SK-N-SH (cell line): ENCODE data around the gene GALNS. TPM values are rescaled to one million over a fixed set of nuclear protein-coding genes. Genes with fewer than 3 reads are reported as not detected.

Experiments
- CTCF ChIA-PET: fragments of 300-600, 350-600 bp; formaldehyde crosslinking; extraction: SDS; loops from one replicate; lab custom pipeline; 2021; lab: Yijun Ruan, JAX
- POLR2A ChIA-PET: fragments of 350-600 bp; sonication (Branson Sonifier 250); formaldehyde crosslinking; extraction: SDS; loops from one replicate; lab custom pipeline; 2020; ENCODE audit warnings: antibody characterized with exemption, inconsistent platforms; lab: Yijun Ruan, JAX
- DNase-seq: peaks from one replicate; pipeline ENCODE4 v3.0.0; 2012
- H2AFZ ChIP-seq: fragments of 200-600 bp; sonication (generic); 2 replicates; pipeline ENCODE4 v1.8.1; 2016; ENCODE audit warnings: antibody characterized with exemption, mild to moderate bottlenecking, low read depth
- H3F3A ChIP-seq: fragments of 200-600 bp; sonication (generic); replicated peaks from 2 replicates; pipeline ENCODE3; 2016; ENCODE audit warnings: antibody characterized with exemption, mild to moderate bottlenecking; ENCODE audit not compliant: insufficient read depth
- H3K27ac ChIP-seq, 2 experiments: fragments of 200-500 bp in 1 of 2; fragments of 200-600 bp in 1 of 2; sonication (Bioruptor generic) in 1 of 2; sonication (generic), shearing (Covaris generic) in 1 of 2; 2 replicates each; pipeline versions ENCODE4 v1.5.1 to v1.6.1; 2014 to 2016; ENCODE audit warnings: low read depth in 2 of 2, inconsistent platforms in 1 of 2, low read length in 1 of 2, mild to moderate bottlenecking in 1 of 2, mixed read lengths in 1 of 2
- H3K27me3 ChIP-seq: fragments of 200-600 bp; sonication (generic), shearing (Covaris generic); 2 replicates; pipeline ENCODE4 v1.6.1; 2016; ENCODE audit warnings: mixed run types; ENCODE audit not compliant: insufficient read depth
- H3K36me3 ChIP-seq, 2 experiments: fragments of 200-500 bp in 1 of 2; fragments of 200-600 bp in 1 of 2; sonication (Bioruptor generic) in 1 of 2; sonication (generic) in 1 of 2; replicated peaks in 1 of 2; 2 replicates each; pipeline versions ENCODE3 to v1.5.1; 2014 to 2016; ENCODE audit warnings: low read length in 1 of 2, mild to moderate bottlenecking in 1 of 2; ENCODE audit not compliant: insufficient read depth in 2 of 2, control insufficient read depth in 1 of 2
- H3K4me1 ChIP-seq, 2 experiments: fragments of 200-500 bp in 1 of 2; fragments of 200-600 bp in 1 of 2; sonication (Bioruptor generic) in 1 of 2; sonication (generic), shearing (Covaris generic) in 1 of 2; 2 replicates each; pipeline versions ENCODE4 v1.5.1 to v1.6.1; 2014 to 2016; ENCODE audit warnings: low read depth in 1 of 2, low read length in 1 of 2, mixed run types in 1 of 2; ENCODE audit not compliant: insufficient read depth in 2 of 2, control insufficient read depth in 1 of 2
- H3K4me2 ChIP-seq: fragments of 200-600 bp; sonication (generic), shearing (Covaris generic); 2 replicates; pipeline ENCODE4 v1.6.1; 2017; ENCODE audit warnings: mixed run types
- H3K4me3 ChIP-seq, 2 experiments: fragments of 200-500 bp in 1 of 2; fragments of 200-600 bp in 1 of 2; sonication (Bioruptor generic) in 1 of 2; sonication (generic), shearing (Covaris generic) in 1 of 2; 2 replicates each; pipeline versions ENCODE4 v1.5.1 to v1.8.1; 2014 to 2016; ENCODE audit warnings: low read depth in 2 of 2, inconsistent platforms in 1 of 2, low read length in 1 of 2, mild to moderate bottlenecking in 1 of 2, mixed read lengths in 1 of 2, moderate library complexity in 1 of 2
- H3K79me2 ChIP-seq: fragments of 200-600 bp; sonication (generic); 2 replicates; pipeline ENCODE4 v1.8.1; 2017; ENCODE audit warnings: mild to moderate bottlenecking; ENCODE audit not compliant: insufficient read depth
- H3K9ac ChIP-seq: fragments of 200-600 bp; sonication (generic); 2 replicates; pipeline ENCODE4 v1.6.1; 2017; ENCODE audit warnings: mixed run types
- H3K9me2 ChIP-seq: fragments of 200-600 bp; sonication (generic); 2 replicates; pipeline ENCODE4 v1.6.1; 2017; ENCODE audit warnings: mixed run types
- H3K9me3 ChIP-seq: fragments of 200-600 bp; sonication (generic); 2 replicates; pipeline ENCODE4 v1.6.1; 2017; ENCODE audit warnings: mixed run types, mild to moderate bottlenecking, moderate library complexity
- H4K20me1 ChIP-seq: fragments of 200-600 bp; sonication (generic); 2 replicates; pipeline ENCODE4 v1.6.1; 2017; ENCODE audit warnings: mild to moderate bottlenecking, mixed run types; ENCODE audit not compliant: insufficient read depth
- ELF1 ChIP-seq: IDR thresholded peaks from 2 replicates; pipeline ENCODE4 v1.4.0; 2012
- EZH2phosphoT487 ChIP-seq: fragments of 200-600 bp; sonication (generic); IDR thresholded peaks from 2 replicates; pipeline ENCODE4 v1.6.1; 2017; ENCODE audit warnings: low read depth, mixed run types, mild to moderate bottlenecking, antibody characterized with exemption, moderate library complexity, borderline replicate concordance
- MXI1 ChIP-seq: IDR thresholded peaks from 2 replicates; pipeline ENCODE4 v1.6.1; 2012; ENCODE audit warnings: mild to moderate bottlenecking, low read depth, low read length, improper control_type of control experiment
- NFIC ChIP-seq: IDR thresholded peaks from 2 replicates; pipeline ENCODE4 v1.4.0; 2012; ENCODE audit warnings: borderline replicate concordance
- NRF1 ChIP-seq: IDR thresholded peaks from 2 replicates; pipeline ENCODE4 v1.6.1; 2012; ENCODE audit warnings: low read depth, mild to moderate bottlenecking, low read length
- POLR2AphosphoS5 ChIP-seq: IDR thresholded peaks from 2 replicates; pipeline ENCODE4 v1.6.1; 2012; ENCODE audit warnings: low read depth, low read length
- RAD21 ChIP-seq: IDR thresholded peaks from 2 replicates; pipeline ENCODE4 v1.6.1; 2012; ENCODE audit warnings: mild to moderate bottlenecking, low read length
- RCOR1 ChIP-seq: fragments of 150-350 bp; IDR thresholded peaks from 2 replicates; pipeline ENCODE4 v1.6.1; 2017; ENCODE audit warnings: antibody characterized with exemption, low read length
- RFX5 ChIP-seq: IDR thresholded peaks from 2 replicates; pipeline ENCODE4 v1.6.1; 2012; ENCODE audit warnings: mild to moderate bottlenecking, improper control_type of control experiment, low read length
- TAF1 ChIP-seq: IDR thresholded peaks from 2 replicates; pipeline ENCODE4 v1.6.1; 2012; ENCODE audit warnings: low read depth, mild to moderate bottlenecking, low read length, moderate library complexity, borderline replicate concordance
- WGBS: methylation state at CpG from one replicate; pipeline ENCODE4 v1.1.6; 2017; ENCODE audit warnings: low lambda C conversion rate; 5-methylcytosine and 5-hydroxymethylcytosine counted together
- polyA plus RNA-seq, 3 experiments: library from polyadenylated mRNA; depleted of rRNA; stranded (reverse); fragments of >200 nt; gene quantifications; 2 replicates each; pipeline ENCODE4 v1.2.3, GENCODE V29; 2012
- TF ChIP-seq, protein P1 (sequence below): fragments of 200-600 bp; sonication (generic); IDR thresholded peaks from 2 replicates; pipeline ENCODE4 v1.6.1; 2017; ENCODE audit warnings: antibody characterized with exemption, mild to moderate bottlenecking, moderate library complexity
- TF ChIP-seq, protein P2 (sequence below): IDR thresholded peaks from 2 replicates; pipeline ENCODE4 v1.4.0; 2012; ENCODE audit warnings: low read depth, borderline replicate concordance
- TF ChIP-seq, protein P3 (sequence below): IDR thresholded peaks from 2 replicates; pipeline ENCODE4 v1.4.0; 2012; ENCODE audit warnings: low read depth, borderline replicate concordance
- TF ChIP-seq, protein P4 (sequence below): IDR thresholded peaks from 2 replicates; pipeline ENCODE4 v1.6.1; 2012; ENCODE audit warnings: mild to moderate bottlenecking, low read depth, low read length, moderate library complexity

GALNS gene
- polyA plus RNA-seq, 1 of the 3 experiments (the other 2 are of a cell fraction): 16.5 TPM

DNA sequence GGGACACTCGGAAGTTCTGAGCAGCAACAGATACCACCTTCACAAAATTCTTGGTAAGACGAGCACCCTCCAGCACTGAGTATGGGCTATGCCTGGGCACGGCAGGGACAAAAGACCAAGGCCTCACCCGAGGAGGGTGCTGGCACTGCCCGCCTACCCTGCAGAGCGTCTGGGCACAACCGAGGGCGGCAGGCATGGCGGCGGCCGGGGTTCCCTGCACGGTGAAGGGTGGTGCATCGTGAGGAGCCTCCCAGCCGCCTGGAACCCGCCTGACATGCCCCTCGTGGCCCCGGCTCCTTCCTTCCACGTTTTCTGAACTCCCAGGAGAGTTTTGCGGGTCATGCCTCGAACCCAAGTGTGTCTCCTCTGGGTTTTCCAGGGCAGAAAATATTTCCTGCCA is 18.9 kb downstream of the GALNS start:
- Histone ChIP-seq H4K20me1 (no peaks in the 10 kb centered on the region), H3K4me3 (no peak overlapping the region), H3K27ac (no peak overlapping the region), H3K27me3 (no peaks in the 10 kb centered on the region), H3K79me2 (no peaks in the 10 kb centered on the region), H3K4me1 (no peaks in the 10 kb centered on the region), H3K36me3 (peaks cover 0 to 19% of the 10 kb centered on the region in 2 experiments), H3K4me2 (no peak overlapping the region), H3K9ac (no peak overlapping the region), H3K9me3 (no peaks in the 10 kb centered on the region), H2AFZ (no peak overlapping the region), H3K9me2 (no peaks in the 10 kb centered on the region), H3F3A (no peaks in the 10 kb centered on the region)
- ChIA-PET POLR2A (no interaction called here), CTCF (no interaction called here)
- TF ChIP-seq RFX5 (no peak), TAF1 (no peak)
- TF ChIP-seq, protein P1, sequence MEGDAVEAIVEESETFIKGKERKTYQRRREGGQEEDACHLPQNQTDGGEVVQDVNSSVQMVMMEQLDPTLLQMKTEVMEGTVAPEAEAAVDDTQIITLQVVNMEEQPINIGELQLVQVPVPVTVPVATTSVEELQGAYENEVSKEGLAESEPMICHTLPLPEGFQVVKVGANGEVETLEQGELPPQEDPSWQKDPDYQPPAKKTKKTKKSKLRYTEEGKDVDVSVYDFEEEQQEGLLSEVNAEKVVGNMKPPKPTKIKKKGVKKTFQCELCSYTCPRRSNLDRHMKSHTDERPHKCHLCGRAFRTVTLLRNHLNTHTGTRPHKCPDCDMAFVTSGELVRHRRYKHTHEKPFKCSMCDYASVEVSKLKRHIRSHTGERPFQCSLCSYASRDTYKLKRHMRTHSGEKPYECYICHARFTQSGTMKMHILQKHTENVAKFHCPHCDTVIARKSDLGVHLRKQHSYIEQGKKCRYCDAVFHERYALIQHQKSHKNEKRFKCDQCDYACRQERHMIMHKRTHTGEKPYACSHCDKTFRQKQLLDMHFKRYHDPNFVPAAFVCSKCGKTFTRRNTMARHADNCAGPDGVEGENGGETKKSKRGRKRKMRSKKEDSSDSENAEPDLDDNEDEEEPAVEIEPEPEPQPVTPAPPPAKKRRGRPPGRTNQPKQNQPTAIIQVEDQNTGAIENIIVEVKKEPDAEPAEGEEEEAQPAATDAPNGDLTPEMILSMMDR: no peak
- TF ChIP-seq, protein P2, sequence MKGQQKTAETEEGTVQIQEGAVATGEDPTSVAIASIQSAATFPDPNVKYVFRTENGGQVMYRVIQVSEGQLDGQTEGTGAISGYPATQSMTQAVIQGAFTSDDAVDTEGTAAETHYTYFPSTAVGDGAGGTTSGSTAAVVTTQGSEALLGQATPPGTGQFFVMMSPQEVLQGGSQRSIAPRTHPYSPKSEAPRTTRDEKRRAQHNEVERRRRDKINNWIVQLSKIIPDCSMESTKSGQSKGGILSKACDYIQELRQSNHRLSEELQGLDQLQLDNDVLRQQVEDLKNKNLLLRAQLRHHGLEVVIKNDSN: no peak
- 91% methylated on average over 16 of the region's 20 CpGs for WGBS
- DNase-seq: no peak

DNA sequence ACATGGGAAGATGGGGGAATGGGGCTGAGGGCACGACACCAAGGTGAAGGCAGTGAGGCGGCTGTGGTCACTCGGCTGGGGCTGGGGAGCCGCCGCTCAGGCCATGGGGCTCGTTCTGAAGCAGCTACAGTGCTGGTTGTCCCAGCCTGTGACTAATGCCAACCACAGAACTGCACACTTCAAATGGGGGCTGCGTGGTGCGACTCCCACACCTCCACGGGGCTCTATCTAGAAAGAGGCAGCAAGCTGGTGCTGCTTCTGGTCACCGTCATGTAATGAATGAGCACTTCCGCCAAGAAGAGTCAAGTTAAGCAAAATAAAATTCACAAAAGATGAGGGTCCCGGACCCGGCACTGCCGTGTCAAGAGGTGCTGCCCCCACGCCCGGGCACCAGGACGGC is 20.0 kb downstream of the GALNS start:
- Histone ChIP-seq H3K9ac (no peak overlapping the region), H3K4me1 (no peaks in the 10 kb centered on the region), H4K20me1 (no peaks in the 10 kb centered on the region), H3K79me2 (no peaks in the 10 kb centered on the region), H3K4me3 (no peak overlapping the region), H3K27me3 (no peaks in the 10 kb centered on the region), H3K4me2 (no peak overlapping the region), H3K9me2 (no peaks in the 10 kb centered on the region), H3K27ac (no peak overlapping the region), H3K36me3 (peaks cover 0 to 18% of the 10 kb centered on the region in 2 experiments), H2AFZ (no peak overlapping the region), H3F3A (no peaks in the 10 kb centered on the region), H3K9me3 (no peaks in the 10 kb centered on the region)
- WGBS: 89% methylated on average over 7 of the region's 17 CpGs
- ChIA-PET CTCF (interaction anchor here (1.1 kb wide), 1 partner anchor 21 kb away, joined by 3 read pairs; no protein-coding TSS in a partner anchor), POLR2A (no interaction called here)
- no peak for DNase-seq
- TF ChIP-seq, protein P3, sequence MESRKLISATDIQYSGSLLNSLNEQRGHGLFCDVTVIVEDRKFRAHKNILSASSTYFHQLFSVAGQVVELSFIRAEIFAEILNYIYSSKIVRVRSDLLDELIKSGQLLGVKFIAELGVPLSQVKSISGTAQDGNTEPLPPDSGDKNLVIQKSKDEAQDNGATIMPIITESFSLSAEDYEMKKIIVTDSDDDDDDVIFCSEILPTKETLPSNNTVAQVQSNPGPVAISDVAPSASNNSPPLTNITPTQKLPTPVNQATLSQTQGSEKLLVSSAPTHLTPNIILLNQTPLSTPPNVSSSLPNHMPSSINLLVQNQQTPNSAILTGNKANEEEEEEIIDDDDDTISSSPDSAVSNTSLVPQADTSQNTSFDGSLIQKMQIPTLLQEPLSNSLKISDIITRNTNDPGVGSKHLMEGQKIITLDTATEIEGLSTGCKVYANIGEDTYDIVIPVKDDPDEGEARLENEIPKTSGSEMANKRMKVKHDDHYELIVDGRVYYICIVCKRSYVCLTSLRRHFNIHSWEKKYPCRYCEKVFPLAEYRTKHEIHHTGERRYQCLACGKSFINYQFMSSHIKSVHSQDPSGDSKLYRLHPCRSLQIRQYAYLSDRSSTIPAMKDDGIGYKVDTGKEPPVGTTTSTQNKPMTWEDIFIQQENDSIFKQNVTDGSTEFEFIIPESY: no peak
- TF ChIP-seq RCOR1 (no peak), TAF1 (no peak)

DNA sequence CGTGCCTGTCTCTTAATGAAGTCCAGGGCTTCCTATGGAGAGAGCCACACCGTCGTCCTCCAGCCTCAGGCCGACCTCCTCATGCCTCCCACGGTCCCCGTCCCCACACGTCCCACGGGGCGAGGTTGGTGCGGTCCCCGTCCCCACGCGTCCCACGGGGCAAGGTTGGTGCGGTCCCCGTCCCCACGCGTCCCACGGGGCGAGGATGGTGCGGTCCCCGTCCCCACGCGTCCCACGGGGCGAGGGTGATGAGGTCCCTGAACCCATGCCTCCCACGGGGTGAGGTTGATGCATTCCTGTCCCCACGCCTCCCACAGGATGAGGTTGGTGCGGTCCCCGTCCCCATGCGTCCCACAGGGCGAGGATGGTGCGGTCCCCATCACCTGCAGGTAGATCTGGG is 20.9 kb downstream of the GALNS start:
- DNase-seq: no peak
- Histone ChIP-seq H3K4me1 (no peaks in the 10 kb centered on the region), H3K4me3 (no peak overlapping the region), H3K27ac (no peak overlapping the region), H3K79me2 (no peaks in the 10 kb centered on the region), H3K9me3 (no peaks in the 10 kb centered on the region), H3K9ac (no peak overlapping the region), H3K9me2 (no peaks in the 10 kb centered on the region), H3K27me3 (no peaks in the 10 kb centered on the region), H3F3A (no peaks in the 10 kb centered on the region), H4K20me1 (no peaks in the 10 kb centered on the region), H3K4me2 (no peak overlapping the region), H2AFZ (no peak overlapping the region), H3K36me3 (peaks cover 0 to 18% of the 10 kb centered on the region in 2 experiments)
- POLR2A ChIA-PET: no interaction called here
- CTCF ChIA-PET: no interaction called here
- WGBS: 89% methylated on average over 20 of the region's 33 CpGs
- no peak for TF ChIP-seq RAD21
- no peak for TF ChIP-seq POLR2AphosphoS5
- no peak for TF ChIP-seq NRF1
- TF ChIP-seq, protein P4, sequence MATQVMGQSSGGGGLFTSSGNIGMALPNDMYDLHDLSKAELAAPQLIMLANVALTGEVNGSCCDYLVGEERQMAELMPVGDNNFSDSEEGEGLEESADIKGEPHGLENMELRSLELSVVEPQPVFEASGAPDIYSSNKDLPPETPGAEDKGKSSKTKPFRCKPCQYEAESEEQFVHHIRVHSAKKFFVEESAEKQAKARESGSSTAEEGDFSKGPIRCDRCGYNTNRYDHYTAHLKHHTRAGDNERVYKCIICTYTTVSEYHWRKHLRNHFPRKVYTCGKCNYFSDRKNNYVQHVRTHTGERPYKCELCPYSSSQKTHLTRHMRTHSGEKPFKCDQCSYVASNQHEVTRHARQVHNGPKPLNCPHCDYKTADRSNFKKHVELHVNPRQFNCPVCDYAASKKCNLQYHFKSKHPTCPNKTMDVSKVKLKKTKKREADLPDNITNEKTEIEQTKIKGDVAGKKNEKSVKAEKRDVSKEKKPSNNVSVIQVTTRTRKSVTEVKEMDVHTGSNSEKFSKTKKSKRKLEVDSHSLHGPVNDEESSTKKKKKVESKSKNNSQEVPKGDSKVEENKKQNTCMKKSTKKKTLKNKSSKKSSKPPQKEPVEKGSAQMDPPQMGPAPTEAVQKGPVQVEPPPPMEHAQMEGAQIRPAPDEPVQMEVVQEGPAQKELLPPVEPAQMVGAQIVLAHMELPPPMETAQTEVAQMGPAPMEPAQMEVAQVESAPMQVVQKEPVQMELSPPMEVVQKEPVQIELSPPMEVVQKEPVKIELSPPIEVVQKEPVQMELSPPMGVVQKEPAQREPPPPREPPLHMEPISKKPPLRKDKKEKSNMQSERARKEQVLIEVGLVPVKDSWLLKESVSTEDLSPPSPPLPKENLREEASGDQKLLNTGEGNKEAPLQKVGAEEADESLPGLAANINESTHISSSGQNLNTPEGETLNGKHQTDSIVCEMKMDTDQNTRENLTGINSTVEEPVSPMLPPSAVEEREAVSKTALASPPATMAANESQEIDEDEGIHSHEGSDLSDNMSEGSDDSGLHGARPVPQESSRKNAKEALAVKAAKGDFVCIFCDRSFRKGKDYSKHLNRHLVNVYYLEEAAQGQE: no peak
- TF ChIP-seq EZH2phosphoT487: no peak
- no peak for TF ChIP-seq NFIC
- no peak for TF ChIP-seq MXI1
- no peak for TF ChIP-seq ELF1
